Measurements from ENCODE around the gene LIMK2. TPM values are rescaled to one million over a fixed set of nuclear protein-coding genes. Genes with fewer than 3 reads are reported as not detected.
"Not testable (repeated sequence)": the region's sequence is repeated elsewhere in the genome, so short reads cannot be mapped to it uniquely, and the experiment has no call there.

LIMK2 gene
- 10 to 100 TPM; 24.6 to 26.8 TPM for total RNA-seq
- long read RNA-seq, donor 1, partial matches to known transcripts, result 8 of 14 reads
- long read RNA-seq, donor 1, other reads (novel, unspliced or antisense), result 4 of 14 reads
- long read RNA-seq, donor 2, partial matches to known transcripts, result 8 of 26 reads
- long read RNA-seq, donor 2, other reads (novel, unspliced or antisense), result 14 of 26 reads

DNA sequence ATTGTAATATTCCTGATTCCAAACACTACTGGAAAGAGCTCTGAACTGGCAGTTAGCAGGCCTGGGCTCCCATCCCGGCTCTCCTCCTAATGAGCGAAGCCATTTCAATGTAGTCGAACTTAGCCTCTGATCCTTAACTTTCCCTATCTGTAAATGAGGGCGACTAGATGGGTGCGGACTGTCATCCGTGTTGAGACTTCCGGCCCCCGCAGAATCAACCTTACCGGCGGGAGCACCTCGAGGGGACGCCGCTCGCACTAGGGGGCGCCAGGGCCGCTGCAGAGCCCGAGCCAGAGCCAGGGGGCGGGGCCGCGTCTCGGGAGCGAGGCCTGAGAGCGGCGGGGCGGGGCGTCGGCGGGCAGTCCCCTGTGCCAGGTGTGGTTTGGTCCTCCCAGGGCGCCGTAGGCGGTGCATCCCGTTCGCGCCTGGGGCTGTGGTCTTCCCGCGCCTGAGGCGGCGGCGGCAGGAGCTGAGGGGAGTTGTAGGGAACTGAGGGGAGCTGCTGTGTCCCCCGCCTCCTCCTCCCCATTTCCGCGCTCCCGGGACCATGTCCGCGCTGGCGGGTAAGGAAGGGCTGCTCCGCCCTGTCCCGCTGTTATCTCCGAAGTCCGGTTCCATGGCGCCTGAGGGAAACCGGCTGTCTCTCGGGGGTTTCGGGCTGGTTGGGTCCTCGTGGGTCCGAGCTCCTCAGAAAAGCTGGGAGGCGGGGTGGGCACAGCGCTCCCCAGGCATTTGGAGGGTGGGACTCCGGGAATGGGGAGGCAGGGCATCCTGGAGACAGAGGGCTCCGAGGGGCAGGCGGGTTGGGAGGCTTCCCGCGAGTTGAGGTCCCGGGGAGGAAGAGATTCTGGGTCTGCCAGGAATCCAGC, at the start of gene LIMK2:
LIMK2 (plus strand) TSS at position 437 of the 869 bp plus-strand sequence; CDS start at position 548, 111 bp downstream.
- intact Hi-C loops (cut with DNase I), result loop anchor here in 1 of 2 donors (5.0 kb wide), 1 partner anchor 60 kb away; no protein-coding TSS in a partner anchor
- peak; percentile 98 for DNase-seq (ENCODE audit: low spot score)

- no peak for DNase-seq (ENCODE audit: low spot score)
- intact Hi-C loops (cut with DNase I), result no loop called here
These were observed 41.1 kb upstream of the LIMK2 start for GRCh38 chr22:31170971-31171370.

GRCh38 chr22:31171734-31172133, 40.4 kb upstream of the LIMK2 start:
- DNase-seq (ENCODE audit: low spot score); intact Hi-C loops (cut with DNase I): not testable (repeated sequence)

- no peak for DNase-seq (ENCODE audit: low spot score)
- intact Hi-C loops (cut with DNase I), result no loop called here
These were observed 38.5 kb upstream of the LIMK2 start for GRCh38 chr22:31173386-31174145.

- DNase-seq (ENCODE audit: low spot score), result no peak
These were observed 35.2 kb upstream of the LIMK2 start for GRCh38 chr22:31176923-31177322.

DNA sequence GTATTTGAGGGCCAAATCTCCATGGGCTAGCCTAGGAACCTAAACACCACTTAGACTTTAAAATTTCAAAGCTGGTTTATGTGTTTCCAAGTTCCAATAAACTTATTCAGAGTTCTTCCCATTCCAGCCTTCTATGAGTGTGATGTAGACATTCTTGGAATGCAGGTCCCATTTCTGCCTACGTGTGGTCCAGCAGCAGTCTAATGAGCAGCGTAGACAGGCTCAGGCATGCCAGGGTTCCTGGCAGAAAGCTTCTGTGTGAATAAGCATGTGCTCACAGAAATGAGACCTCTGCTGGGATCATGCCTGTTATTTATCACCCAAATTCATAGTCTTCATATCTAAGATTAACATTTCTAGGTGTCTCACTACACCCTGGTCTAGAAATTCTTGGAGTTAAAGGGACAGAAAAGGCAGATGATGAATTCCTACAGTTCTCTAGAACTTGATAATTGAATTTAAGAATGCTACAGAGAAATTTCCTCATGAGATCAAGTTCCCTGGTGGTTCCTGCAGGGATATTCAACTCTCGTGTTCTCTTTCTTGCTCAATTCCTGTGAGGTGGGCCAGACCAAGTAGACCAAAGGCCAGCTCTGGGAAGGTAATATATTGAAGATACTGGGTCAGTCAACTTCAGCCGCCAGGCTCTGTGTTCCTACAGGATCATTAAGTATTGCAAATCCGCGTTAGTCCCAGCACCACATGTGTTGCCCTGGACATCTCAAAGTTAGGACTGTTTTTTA, 34.5 kb upstream of the LIMK2 start:
- no peak for DNase-seq (ENCODE audit: low spot score)
- intact Hi-C loops (cut with DNase I), result no loop called here

More at GRCh38 chr22:31176923-31177322, 35.2 kb upstream of the LIMK2 start:
- intact Hi-C loops (cut with DNase I), result no loop called here

- intact Hi-C loops (cut with DNase I), result no loop called here
- DNase-seq (ENCODE audit: low spot score), result no peak
These were observed 33.2 kb upstream of the LIMK2 start for GRCh38 chr22:31178859-31179258.

GRCh38 chr22:31179345-31179744, 32.8 kb upstream of the LIMK2 start:
- intact Hi-C loops (cut with DNase I), result no loop called here
- no peak for DNase-seq (ENCODE audit: low spot score)

GRCh38 chr22:31184015-31184414, 28.1 kb upstream of the LIMK2 start:
- DNase-seq (ENCODE audit: low spot score), result no peak
- intact Hi-C loops (cut with DNase I), result no loop called here

DNA sequence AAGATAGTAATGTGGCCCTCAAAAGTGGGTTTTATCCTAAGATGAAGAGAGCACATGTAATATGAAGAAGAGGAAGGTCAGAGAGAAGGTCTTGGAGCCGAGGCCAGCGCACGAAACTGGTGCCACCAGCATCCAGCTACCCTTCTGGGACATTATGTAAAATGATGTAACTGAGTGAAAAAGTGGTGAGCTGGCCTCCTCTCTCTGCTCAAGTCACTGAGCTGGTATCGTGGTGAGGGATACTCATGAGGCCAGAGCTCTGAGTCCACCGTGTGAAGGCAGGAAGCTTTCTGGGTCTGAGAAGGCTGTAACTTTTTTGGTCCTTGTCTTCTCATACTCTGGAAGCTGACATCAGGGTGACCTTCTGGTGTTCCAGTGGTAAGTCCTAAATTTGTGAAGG, 27.0 kb upstream of the LIMK2 start:
- DNase-seq (ENCODE audit: low spot score), result no peak
- intact Hi-C loops (cut with DNase I), result no loop called here

- intact Hi-C loops (cut with DNase I), result no loop called here
- no peak for DNase-seq (ENCODE audit: low spot score)
These were observed 24.5 kb upstream of the LIMK2 start for GRCh38 chr22:31187627-31188026.

- no peak for DNase-seq (ENCODE audit: low spot score)
- intact Hi-C loops (cut with DNase I), result no loop called here
These were observed 19.6 kb upstream of the LIMK2 start for GRCh38 chr22:31192513-31192912.

DNA sequence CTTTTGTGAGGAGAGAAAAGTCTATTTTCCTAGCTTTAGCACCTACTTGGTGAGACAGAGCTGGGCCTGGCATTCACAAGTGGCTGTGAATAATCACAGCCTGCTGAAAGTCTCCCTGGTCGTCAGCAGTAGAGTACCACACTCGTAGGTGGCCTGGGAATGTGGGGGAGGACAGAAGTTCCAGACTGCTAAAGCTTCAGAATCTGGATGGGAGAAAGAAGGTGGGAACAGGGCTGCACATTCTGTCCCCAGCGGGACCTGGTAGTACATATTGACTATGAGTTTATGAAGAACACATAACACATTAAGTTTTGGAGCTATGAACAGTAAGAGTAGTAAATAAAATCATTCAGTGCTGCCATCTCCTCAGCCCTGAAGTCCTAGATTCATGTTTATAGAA, 19.0 kb upstream of the LIMK2 start:
- no peak for DNase-seq (ENCODE audit: low spot score)
- intact Hi-C loops (cut with DNase I), result no loop called here

DNA sequence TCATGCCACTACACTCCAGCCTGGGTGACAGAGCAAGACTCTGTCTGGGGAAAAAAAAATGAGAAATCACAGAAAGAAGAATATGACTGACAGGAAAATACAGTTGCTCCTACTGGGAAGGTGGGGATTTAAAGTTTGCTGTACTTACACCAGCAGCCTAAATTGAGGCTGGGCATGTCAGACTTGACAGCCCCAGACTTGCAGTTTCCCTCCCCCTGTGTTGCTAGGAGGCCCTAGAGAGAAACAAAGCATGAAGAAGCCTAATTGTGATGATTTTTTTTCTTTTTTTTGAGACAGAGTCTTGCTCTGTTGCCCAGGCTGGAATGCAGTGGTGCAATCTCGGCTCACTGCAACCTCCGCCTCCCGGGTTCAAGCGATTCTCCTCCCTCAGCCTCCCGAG, 17.4 kb upstream of the LIMK2 start:
- intact Hi-C loops (cut with DNase I); DNase-seq (ENCODE audit: low spot score): not testable (repeated sequence)

DNA sequence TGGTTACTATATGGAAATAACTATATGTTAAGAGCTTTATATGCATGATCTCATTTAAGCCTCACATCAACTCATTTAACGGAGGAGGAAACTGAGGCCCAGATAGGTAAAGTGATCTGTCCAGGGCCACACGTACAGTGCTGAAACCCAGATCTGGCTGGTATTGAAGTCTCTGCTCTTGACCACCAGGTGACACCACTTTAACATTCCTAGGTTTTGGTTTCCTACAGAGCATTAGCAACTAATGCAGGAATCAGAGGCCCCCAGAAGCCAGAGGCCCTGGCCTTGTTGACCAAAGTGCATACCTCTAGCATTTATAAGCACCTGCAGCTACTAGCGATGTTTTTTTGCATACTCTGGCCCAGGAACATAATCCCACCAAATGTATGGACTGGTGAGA, 12.9 kb upstream of the LIMK2 start:
- intact Hi-C loops (cut with DNase I), result no loop called here
- no peak for DNase-seq (ENCODE audit: low spot score)

GRCh38 chr22:31204352-31204984, 7.6 kb upstream of the LIMK2 start:
- intact Hi-C loops (cut with DNase I); DNase-seq (ENCODE audit: low spot score): not testable (repeated sequence)

GRCh38 chr22:31205059-31205458, 7.0 kb upstream of the LIMK2 start:
- intact Hi-C loops (cut with DNase I); DNase-seq (ENCODE audit: low spot score): not testable (repeated sequence)

DNA sequence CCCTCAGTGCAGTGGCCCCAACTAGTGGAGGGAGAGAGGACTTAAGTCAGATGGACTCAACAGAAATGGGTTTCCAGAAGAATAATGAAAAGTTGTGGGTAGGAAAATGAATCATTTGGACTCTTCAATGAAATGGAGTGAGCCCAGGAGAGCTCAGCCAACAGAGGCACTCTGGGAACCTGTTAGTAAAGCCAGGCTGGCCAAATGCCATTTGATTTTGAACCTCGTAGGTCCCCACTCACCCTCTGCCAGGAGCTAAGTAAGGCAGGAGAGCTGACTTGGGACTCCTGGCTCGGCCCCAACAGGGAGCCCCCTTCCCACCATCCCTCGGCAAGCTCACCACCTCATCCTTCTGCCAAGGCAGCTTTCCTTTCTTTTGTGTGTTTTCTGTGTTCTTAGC, 5.6 kb upstream of the LIMK2 start:
- DNase-seq (ENCODE audit: low spot score); intact Hi-C loops (cut with DNase I): not testable (repeated sequence)

All from posterior vena cava (tissue), 2 donors.